ENCODE data around the gene KLRD1. TPM values are rescaled to one million over a fixed set of nuclear protein-coding genes. Genes with fewer than 3 reads are reported as not detected.

The KLRD1 gene
- total and polyA plus RNA-seq, 2 of the 4 experiments (the other 2 are of a cell fraction), result under 0.01 TPM

- no peak overlapping the region for H4K8ac ChIP-seq (ENCODE audit: low read depth in 2 of 2, low read length in 2 of 2)
- no peak overlapping the region for H3K9ac ChIP-seq (ENCODE audit: low read depth, low read length)
- no peak overlapping the region for H2BK5ac ChIP-seq (ENCODE audit: low read depth, low read length, poor library complexity, severe bottlenecking)
- no peak overlapping the region for H3K4ac ChIP-seq (ENCODE audit: low read depth, low read length)
- no peak overlapping the region for H3K14ac ChIP-seq (replicated peaks; ENCODE audit: low read depth, low read length)
- POLR2A ChIA-PET (ENCODE audit: unreplicated experiment), result no interaction called here
- peaks cover 4% of the 10 kb centered on the region; the same call in 1 of the 2 replicates for H3K27me3 ChIP-seq (ENCODE audit: control insufficient read depth, insufficient read depth, low read length)
- H3K79me1 ChIP-seq (ENCODE audit: low read depth in 1 of 2, low read length in 2 of 2), result no peaks in the 10 kb centered on the region
- H3K9me3 ChIP-seq (ENCODE audit: control insufficient read depth, insufficient read depth, low read length), result no peaks in the 10 kb centered on the region
- no peak overlapping the region for H3K23ac ChIP-seq (ENCODE audit: low read depth, low read length)
- no peak overlapping the region for H2BK20ac ChIP-seq (ENCODE audit: low read depth, low read length)
- no peak overlapping the region for H2BK15ac ChIP-seq (ENCODE audit: low read depth, low read length)
- ATAC-seq (ENCODE audit: low read depth) (no peak), DNase-seq (no peak)
- H2AK9ac ChIP-seq (replicated peaks; ENCODE audit: low read depth, low read length, poor library complexity), result no peak overlapping the region
- H3K36me3 ChIP-seq (ENCODE audit: control insufficient read depth, insufficient read depth, low read length), result no peaks in the 10 kb centered on the region
- no peak overlapping the region for H3K18ac ChIP-seq (ENCODE audit: low read depth, low read length)
- no peak overlapping the region for H3K4me2 ChIP-seq (ENCODE audit: low read depth, low read length)
- H3K27ac ChIP-seq (ENCODE audit: insufficient read depth, low read length), result no peak overlapping the region
- H4K91ac ChIP-seq (ENCODE audit: insufficient read depth, low read depth, low read length), result no peak overlapping the region
- TF ChIP-seq SMC3 (IDR thresholded peaks at IDR 0.05; ENCODE audit: low read depth, low read length) (no peak), BHLHE40 (IDR thresholded peaks at IDR 0.05; ENCODE audit: low read depth, low read length) (no peak), ELK1 (IDR thresholded peaks at IDR 0.05; ENCODE audit: borderline replicate concordance, low read depth, low read length) (no peak), RFX5 (IDR thresholded peaks at IDR 0.05; ENCODE audit: low read depth, low read length) (no peak), MAFK (IDR thresholded peaks at IDR 0.05; ENCODE audit: low read depth, low read length) (no peak), CHD1 (IDR thresholded peaks at IDR 0.05; ENCODE audit: low read depth, low read length) (no peak), RCOR1 (IDR thresholded peaks at IDR 0.05; ENCODE audit: insufficient replicate concordance, low read length) (no peak), CTCF (conservative IDR thresholded peaks at IDR 0.05; ENCODE audit: low read depth, low read length) (no peak), CEBPB (IDR thresholded peaks at IDR 0.05; ENCODE audit: low read depth, low read length) (no peak), MAZ (IDR thresholded peaks at IDR 0.05; ENCODE audit: borderline replicate concordance, low read depth, low read length) (no peak), POLR2A (IDR thresholded peaks at IDR 0.05; ENCODE audit: low read depth, low read length) (no peak), MXI1 (IDR thresholded peaks at IDR 0.05; ENCODE audit: borderline replicate concordance, low read depth, low read length) (no peak), FOS (IDR thresholded peaks at IDR 0.05; ENCODE audit: low read depth, low read length) (no peak), RAD21 (IDR thresholded peaks at IDR 0.05; ENCODE audit: low read length) (no peak), NFE2L2 (IDR thresholded peaks at IDR 0.05; ENCODE audit: low read depth, low read length) (no peak)
- H3K4me1 ChIP-seq (ENCODE audit: control insufficient read depth, insufficient read depth, low read length), result no peaks in the 10 kb centered on the region
- H4K5ac ChIP-seq (ENCODE audit: low read depth, low read length), result no peak overlapping the region
- BruUV-seq (replicated peaks), result no TSS peak
- CTCF ChIA-PET, result interaction anchor here (1.1 kb wide), 1 partner anchor 16 kb away, joined by 4 read pairs; no protein-coding TSS in a partner anchor
- no peaks in the 10 kb centered on the region; the same call in 1 of the 2 replicates for H4K20me1 ChIP-seq (ENCODE audit: insufficient read depth, low read length)
- intact Hi-C loops (cut with micrococcal nuclease), result no loop called here
- H2BK120ac ChIP-seq (ENCODE audit: low read depth, low read length), result no peak overlapping the region
- H2AK5ac ChIP-seq (ENCODE audit: low read depth, low read length), result no peak overlapping the region
- no peak overlapping the region for H3K4me3 ChIP-seq (ENCODE audit: insufficient read depth, low read depth, low read length)
- H2AFZ ChIP-seq (replicated peaks; ENCODE audit: low read length, poor library complexity), result no peak overlapping the region
- dilution Hi-C loops (cut with HindIII; ENCODE audit: low sequenced_read_pairs, unreplicated experiment), result no loop called here
- no peak overlapping the region for H3K56ac ChIP-seq (ENCODE audit: extremely low read depth, insufficient read depth, low read length)
- no CpG with 5 or more reads among the region's 3 CpGs for WGBS, 2 experiments (ENCODE audit: extremely low coverage in 2 of 2, insufficient read length in 1 of 2)
- no peaks in the 10 kb centered on the region for H3K9me1 ChIP-seq (ENCODE audit: insufficient read depth, low read length)
- in situ Hi-C loops (cut with MboI; ENCODE audit: low sequenced_read_pairs), result no loop called here
These were observed 27.7 kb upstream of the KLRD1 start for GRCh38 chr12:10279937-10280336.
